CD4-positive, alpha-beta T cell (primary cell): ENCODE measurements around the gene ZEB2. TPM values are rescaled to one million over a fixed set of nuclear protein-coding genes. Genes with fewer than 3 reads are reported as not detected.
A peak's percentile ranks its signal among the peaks of the same experiment; 100 is the strongest.

Source experiments
- ATAC-seq: fragments of 200-7000 bp; cut with Tn5 transposase; one replicate; pipeline ENCODE4 v1.10.0; 2022; ENCODE audit warnings: mild to moderate bottlenecking; ENCODE audit not compliant: poor library complexity
- CTCF ChIA-PET: fragments of 350-600 bp; sonication (Branson Sonifier 250); formaldehyde crosslinking; loops from one replicate; lab custom pipeline; 2021; ENCODE audit warnings: antibody characterized with exemption, inconsistent platforms; lab: Charles Lee
- POLR2A ChIA-PET: fragments of 350-600 bp; sonication (Branson Sonifier 250); formaldehyde crosslinking; loops from one replicate; lab custom pipeline; 2021; ENCODE audit warnings: antibody characterized with exemption, inconsistent platforms; lab: Charles Lee
- DNase-seq, 14 experiments: peaks; one replicate each; pipeline ENCODE4 v3.0.0-alpha.2; 2013 to 2020; ENCODE audit warnings: mixed read lengths in 2 of 14
- H3K27ac ChIP-seq, 2 donors: one replicate each; pipeline versions ENCODE4 v1.5.1 to v1.7.0; 2013; ENCODE audit warnings: low read length in 2 of 2, low read depth in 1 of 2, mild to moderate bottlenecking in 1 of 2
- H3K27me3 ChIP-seq, 2 experiments: 1 replicate in 1 of 2; 2 replicates in 1 of 2; pipeline versions ENCODE4 v1.6.1 to v1.7.0; 2013; ENCODE audit warnings: low read length in 2 of 2, control low read depth in 1 of 2, mild to moderate bottlenecking in 1 of 2, moderate library complexity in 1 of 2; ENCODE audit not compliant: insufficient read depth in 2 of 2, control insufficient read depth in 1 of 2
- H3K36me3 ChIP-seq: one replicate; pipeline ENCODE4 v1.6.1; 2013; ENCODE audit warnings: low read length, control low read depth; ENCODE audit not compliant: insufficient read depth
- H3K4me1 ChIP-seq: one replicate; pipeline ENCODE4 v1.6.1; 2013; ENCODE audit warnings: low read length, control low read depth; ENCODE audit not compliant: insufficient read depth
- H3K4me3 ChIP-seq: one replicate; pipeline ENCODE4 v1.5.1; 2013; ENCODE audit warnings: mild to moderate bottlenecking, low read length, moderate library complexity
- H3K9me3 ChIP-seq, 2 experiments: 1 replicate in 1 of 2; 2 replicates in 1 of 2; pipeline versions ENCODE4 v1.6.1 to v1.7.0; 2013; ENCODE audit warnings: low read length in 2 of 2, mild to moderate bottlenecking in 2 of 2, control low read depth in 1 of 2, moderate library complexity in 1 of 2; ENCODE audit not compliant: control insufficient read depth in 1 of 2, insufficient read depth in 1 of 2
- H3K27ac Mint-ChIP-seq: one replicate; pipeline ENCODE4 v1.8.0; 2020; ENCODE audit warnings: mixed read lengths
- H3K27me3 Mint-ChIP-seq: one replicate; pipeline ENCODE4 v1.8.0; 2021; ENCODE audit warnings: mixed read lengths
- H3K36me3 Mint-ChIP-seq: one replicate; pipeline ENCODE4 v1.8.0; 2021; ENCODE audit warnings: low read depth, mixed read lengths
- H3K4me1 Mint-ChIP-seq: one replicate; pipeline ENCODE4 v1.8.0; 2021; ENCODE audit warnings: low read depth, mixed read lengths
- H3K4me3 Mint-ChIP-seq: one replicate; pipeline ENCODE4 v1.8.0; 2020; ENCODE audit warnings: mild to moderate bottlenecking, mixed read lengths
- H3K9me3 Mint-ChIP-seq: one replicate; pipeline ENCODE4 v1.8.0; 2020; ENCODE audit warnings: mixed read lengths
- CTCF ChIP-seq: fragments of 200-600 bp; IDR thresholded peaks from one replicate; pipeline ENCODE4 v1.8.0; 2022; ENCODE audit warnings: antibody characterized with exemption, mild to moderate bottlenecking
- intact Hi-C, 2 experiments: fragments of 100-400 bp; cut with DNase I in 1 of 2; cut with micrococcal nuclease in 1 of 2; formaldehyde crosslinking; loops; one replicate each; pipeline versions ENCODE4 v1.15.1 to v1.9.0; 2023 to 2025; cut with DNase I, micrococcal nuclease
- total RNA-seq, 174 experiments: library from RNA in 2 of 174; stranded (reverse) in 2 of 174; gene quantifications; one replicate each; pipeline ENCODE4 v1.2.3 and lab custom pipeline; 2021 to 2026

ZEB2 gene
- total RNA-seq, 2 experiments from 2014 or later, result 12.3 to 13.4 TPM

GRCh38 chr2:144493027-144493809 is 26.7 kb downstream of the ZEB2 start:
- H3K4me1 ChIP-seq, result no peaks in the 10 kb centered on the region
- Mint-ChIP-seq H3K9me3 (no peaks in the 10 kb centered on the region), H3K4me1 (no peaks in the 10 kb centered on the region), H3K4me3 (no peak overlapping the region), H3K36me3 (no peaks in the 10 kb centered on the region), H3K27me3 (no peaks in the 10 kb centered on the region), H3K27ac (no peak overlapping the region)
- no peaks in the 10 kb centered on the region for H3K9me3 ChIP-seq
- DNase-seq (peak in 2 of 14 experiments; percentile 38 to 52), ATAC-seq (no peak)
- ChIA-PET CTCF (no interaction called here), POLR2A (no interaction called here)
- H3K27me3 ChIP-seq, result no peaks in the 10 kb centered on the region
- no peak overlapping the region for H3K27ac ChIP-seq
- no peaks in the 10 kb centered on the region for H3K36me3 ChIP-seq
- no peak overlapping the region for H3K4me3 ChIP-seq
- no peak for TF ChIP-seq CTCF
- intact Hi-C loops, result no loop called here

- Mint-ChIP-seq H3K9me3 (no peaks in the 10 kb centered on the region), H3K27ac (no peak overlapping the region), H3K27me3 (no peaks in the 10 kb centered on the region), H3K36me3 (no peaks in the 10 kb centered on the region), H3K4me1 (no peaks in the 10 kb centered on the region), H3K4me3 (no peak overlapping the region)
- CTCF ChIA-PET, result no interaction called here
- intact Hi-C loops, result no loop called here
- no peak for TF ChIP-seq CTCF
- H3K27me3 ChIP-seq, result no peaks in the 10 kb centered on the region
- POLR2A ChIA-PET, result no interaction called here
- no peak overlapping the region for H3K27ac ChIP-seq
- no peaks in the 10 kb centered on the region for H3K4me1 ChIP-seq
- DNase-seq (no peak), ATAC-seq (no peak)
- no peaks in the 10 kb centered on the region for H3K36me3 ChIP-seq
- no peaks in the 10 kb centered on the region for H3K9me3 ChIP-seq
- no peak overlapping the region for H3K4me3 ChIP-seq
Measured at GRCh38 chr2:144490857-144491256, 29.1 kb downstream of the ZEB2 start.

GRCh38 chr2:144490017-144490416 is 29.9 kb downstream of the ZEB2 start:
- Mint-ChIP-seq H3K9me3 (no peaks in the 10 kb centered on the region), H3K4me1 (no peaks in the 10 kb centered on the region), H3K27me3 (no peaks in the 10 kb centered on the region), H3K27ac (no peak overlapping the region), H3K4me3 (no peak overlapping the region), H3K36me3 (no peaks in the 10 kb centered on the region)
- peak in 2 of 14 experiments; percentile 30 to 54 for DNase-seq
- H3K27ac ChIP-seq, result no peak overlapping the region
- no peaks in the 10 kb centered on the region for H3K9me3 ChIP-seq
- no peaks in the 10 kb centered on the region for H3K36me3 ChIP-seq
- ChIA-PET POLR2A (no interaction called here), CTCF (no interaction called here)
- no peaks in the 10 kb centered on the region for H3K27me3 ChIP-seq
- ATAC-seq, result no peak
- H3K4me3 ChIP-seq, result no peak overlapping the region
- no peak for TF ChIP-seq CTCF
- H3K4me1 ChIP-seq, result no peaks in the 10 kb centered on the region
- intact Hi-C loops, result no loop called here
